K562 (cell line): ENCODE results near the gene GARRE1. TPM values are rescaled to one million over a fixed set of nuclear protein-coding genes. Genes with fewer than 3 reads are reported as not detected.

Experiments used
- ATAC-seq: fragments of 200-7000 bp; cut with Tn5 transposase; 3 replicates; pipeline ENCODE4 v1.9.1; 2020; ENCODE audit warnings: moderate library complexity
- BruUV-seq: library from RNA; stranded (reverse); fragments of 400-500 nt; replicated peaks from 2 replicates; lab custom pipeline; 2021; lab: Mats Ljungman, UMichigan
- CTCF ChIA-PET: fragments of 300-600 bp; formaldehyde crosslinking; extraction: SDS; loops from one replicate; lab custom pipeline; 2021; ENCODE audit warnings: low intra/inter-chr PET ratio; lab: Yijun Ruan, JAX
- POLR2A ChIA-PET: fragments of 300-600, 350-650 bp; sonication (Branson Sonifier 250); formaldehyde crosslinking; extraction: SDS; loops from one replicate; lab custom pipeline; 2021; ENCODE audit warnings: antibody characterized with exemption, inconsistent platforms; lab: Yijun Ruan, JAX
- DNase-seq, 4 experiments: peaks; one replicate each; pipeline versions ENCODE4 v3.0.0 to v3.0.0-alpha.2; 2011 to 2018; ENCODE audit warnings: low spot score in 3 of 4, mixed read lengths in 3 of 4; ENCODE audit errors: extremely low read depth in 1 of 4
- FAIRE-seq: peaks from 2 replicates; lab custom pipeline; 2011; peaks lifted over from hg19 to GRCh38; lab: Jason Lieb, UNC
- H2AFZ ChIP-seq: 2 replicates; pipeline ENCODE4 v1.6.0; 2011; ENCODE audit warnings: low read depth, low read length, control low read depth, inconsistent platforms
- H3K27ac ChIP-seq: fragments of 200-600 bp; 3 replicates; pipeline ENCODE4 v1.8.0; 2011; ENCODE audit warnings: low read depth, mild to moderate bottlenecking, control low read depth, inconsistent platforms, low read length, moderate library complexity, mixed read lengths; ENCODE audit errors: extremely low read depth
- H3K27me3 ChIP-seq, 2 experiments: fragments of 300-600 bp in 1 of 2; 2 replicates in 1 of 2; 3 replicates in 1 of 2; pipeline versions ENCODE4 v1.6.0 to v1.8.0; 2011; ENCODE audit warnings: inconsistent platforms in 2 of 2, low read length in 2 of 2, mild to moderate bottlenecking in 1 of 2, mixed read lengths in 1 of 2, moderate library complexity in 1 of 2; ENCODE audit not compliant: control insufficient read depth in 2 of 2, insufficient read depth in 2 of 2
- H3K36me3 ChIP-seq: fragments of 300-600 bp; 3 replicates; pipeline ENCODE4 v1.8.0; 2011; ENCODE audit warnings: mild to moderate bottlenecking, low read length, inconsistent platforms; ENCODE audit not compliant: control insufficient read depth, insufficient read depth
- H3K4me1 ChIP-seq, 2 experiments: fragments of 200-600 bp in 1 of 2; replicated peaks in 1 of 2; 2 replicates in 1 of 2; 3 replicates in 1 of 2; pipeline versions ENCODE4 v1.5.1 to v1.8.0; 2011; ENCODE audit warnings: inconsistent platforms in 2 of 2, low read length in 2 of 2, mild to moderate bottlenecking in 1 of 2, mixed read lengths in 1 of 2, moderate library complexity in 1 of 2; ENCODE audit not compliant: control insufficient read depth in 2 of 2, insufficient read depth in 2 of 2
- H3K4me2 ChIP-seq: 2 replicates; pipeline ENCODE4 v1.6.1; 2011; ENCODE audit warnings: low read length, control low read depth, inconsistent platforms, mixed read lengths; ENCODE audit not compliant: insufficient read depth
- H3K4me3 ChIP-seq: fragments of 200-600 bp; sonication (generic), shearing (Covaris generic); 2 replicates; pipeline ENCODE4 v1.5.1; 2016; ENCODE audit warnings: control low read depth, inconsistent platforms
- H3K79me2 ChIP-seq: fragments of 200-600 bp; 3 replicates; pipeline ENCODE4 v1.8.0; 2011; ENCODE audit warnings: low read length, inconsistent platforms; ENCODE audit not compliant: control insufficient read depth, insufficient read depth
- H3K9ac ChIP-seq, 2 experiments: 2 replicates each; pipeline versions ENCODE4 v1.6.0 to v1.6.1; 2011; ENCODE audit warnings: low read depth in 2 of 2, low read length in 2 of 2, control low read depth in 1 of 2, inconsistent platforms in 1 of 2, mild to moderate bottlenecking in 1 of 2, mixed read lengths in 1 of 2; ENCODE audit not compliant: insufficient read depth in 1 of 2
- H3K9me1 ChIP-seq: one replicate; pipeline ENCODE4 v1.6.0; 2011; ENCODE audit warnings: inconsistent platforms, mild to moderate bottlenecking, low read length, moderate library complexity; ENCODE audit not compliant: control insufficient read depth, insufficient read depth
- H3K9me3 ChIP-seq: replicated peaks from 2 replicates; pipeline ENCODE4 v1.5.1; 2011; ENCODE audit warnings: low read depth, low read length, inconsistent platforms; ENCODE audit not compliant: control insufficient read depth, insufficient read depth
- H4K20me1 ChIP-seq: replicated peaks from 2 replicates; pipeline ENCODE4 v1.6.1; 2011; ENCODE audit warnings: low read length, inconsistent platforms, mixed read lengths; ENCODE audit not compliant: control insufficient read depth, insufficient read depth
- BCLAF1 ChIP-seq, 2 experiments: fragments of 450-650 bp in 1 of 2; IDR thresholded peaks; 2 replicates each; pipeline ENCODE4 v1.6.1; 2011 to 2017; ENCODE audit warnings: low read depth in 2 of 2, antibody characterized with exemption in 1 of 2, borderline replicate concordance in 1 of 2, low read length in 1 of 2, mild to moderate bottlenecking in 1 of 2, mixed read lengths in 1 of 2; ENCODE audit not compliant: control insufficient read depth in 1 of 2
- E2F3 ChIP-seq: fragments of 250-450 bp; sonication (Bioruptor Pico); IDR thresholded peaks from 2 replicates; pipeline ENCODE4 v1.4.0; 2020; ENCODE audit warnings: mild to moderate bottlenecking
- E2F8 ChIP-seq: fragments of 450-650 bp; IDR thresholded peaks from 2 replicates; pipeline ENCODE4 v1.7.1; 2018; ENCODE audit warnings: mild to moderate bottlenecking, low read depth; ENCODE audit not compliant: partially characterized antibody
- FOXK2 ChIP-seq, 2 experiments: fragments of 450-650 bp; IDR thresholded peaks in 1 of 2; conservative IDR thresholded peaks in 1 of 2; 2 replicates each; pipeline ENCODE4 v1.6.1; 2016; ENCODE audit warnings: low read depth in 2 of 2, mild to moderate bottlenecking in 1 of 2
- GABPB1 ChIP-seq: sonication (generic); formaldehyde crosslinking; IDR thresholded peaks from 2 replicates; pipeline ENCODE4 v1.8.0; 2022; ENCODE audit warnings: mild to moderate bottlenecking, missing genetic modification reagents
- GABPB2 ChIP-seq: fragments of 250-450 bp; sonication (Bioruptor Pico); conservative IDR thresholded peaks from 2 replicates; pipeline ENCODE4 v1.5.1; 2021; ENCODE audit warnings: mild to moderate bottlenecking
- HLTF ChIP-seq: fragments of 450-650 bp; IDR thresholded peaks from 2 replicates; pipeline ENCODE4 v1.6.1; 2016
- LARP7 ChIP-seq: fragments of 450-650 bp; IDR thresholded peaks from 2 replicates; pipeline ENCODE4 v1.6.1; 2016
- POLR2A ChIP-seq: fragments of 450-650 bp; conservative IDR thresholded peaks from 2 replicates; pipeline ENCODE4 v1.6.1; 2016
- SMARCA5 ChIP-seq: fragments of 450-650 bp; IDR thresholded peaks from 2 replicates; pipeline ENCODE4 v1.6.1; 2016
- SMC3 ChIP-seq: conservative IDR thresholded peaks from 2 replicates; pipeline ENCODE4 v1.6.1; 2011; ENCODE audit warnings: low read depth, low read length, improper control_type of control experiment; ENCODE audit not compliant: insufficient read depth
- TAF7 ChIP-seq: fragments of 450-650 bp; IDR thresholded peaks from 2 replicates; pipeline ENCODE4 v1.6.1; 2016; ENCODE audit warnings: missing genetic modification characterization, missing compliant biosample characterization
- THAP7 ChIP-seq: fragments of 250-450 bp; sonication (Bioruptor Pico); IDR thresholded peaks from 2 replicates; pipeline ENCODE4 v1.5.0; 2021
- ZNF518B ChIP-seq: fragments of 250-450 bp; sonication (Bioruptor Pico); IDR thresholded peaks from 2 replicates; pipeline ENCODE4 v1.5.0; 2021; ENCODE audit warnings: mild to moderate bottlenecking, moderate library complexity
- WGBS: fragments of 100-300 bp; shearing (Covaris generic); methylation state at CpG from one replicate; pipeline ENCODE4 v1.1.6; 2016; ENCODE audit warnings: low coverage, mixed read lengths; ENCODE audit not compliant: insufficient coverage; ENCODE audit errors: missing lambda C conversion rate; 5-methylcytosine and 5-hydroxymethylcytosine counted together
- in situ Hi-C: fragments of 300-500 bp; cut with MboI; formaldehyde crosslinking; loops from 4 replicates; pipeline ENCODE4 v1.15.0; 2018; ENCODE audit warnings: inconsistent platforms, mixed read lengths
- intact Hi-C: fragments of 100-400 bp; cut with micrococcal nuclease; formaldehyde crosslinking; loops from 2 replicates; pipeline ENCODE4 v1.14.2; 2022
- polyA plus RNA-seq, 8 experiments: library from polyadenylated mRNA; depleted of rRNA in 4 of 8; stranded (reverse) in 5 of 8; unstranded in 3 of 8; fragments of >200 nt; fragmentation: Nextera tagmentation in 2 of 8; fragmentation: Illumina TruSeq in 1 of 8; extraction: Ambion mirVana in 2 of 8; extraction: Trizol in 1 of 8; gene quantifications; 2 replicates each; pipeline versions ENCODE4 v1.2.1 to v1.2.3, GENCODE V29; 2011 to 2014; ENCODE audit warnings: inconsistent platforms in 1 of 8, missing spikeins in 1 of 8
- total RNA-seq, 7 experiments: library from RNA; depleted of rRNA in 6 of 7; stranded (reverse); fragments of >200 nt in 6 of 7; fragmentation: Illumina TruSeq in 2 of 7; extraction: Trizol in 2 of 7; gene quantifications; 2 replicates each; pipeline versions ENCODE4 v1.2.1 to v1.2.3, GENCODE V29; 2011 to 2021; ENCODE audit warnings: low replicate concordance in 1 of 7

The GARRE1 gene
- total and polyA plus RNA-seq, 9 of the 15 experiments (the other 6 are each of a cell fraction or from before 2014, with no cell fraction given) = 1.6 to 12.8 (median 7.5) TPM

- intact Hi-C loops (no loop called here), in situ Hi-C loops (no loop called here)
- Histone ChIP-seq H3K4me3 (no peak overlapping the region), H3K9me1 (peaks cover 3% of the 10 kb centered on the region), H3K9me3 (no peaks in the 10 kb centered on the region), H3K36me3 (no peaks in the 10 kb centered on the region), H3K4me2 (no peak overlapping the region), H3K79me2 (peaks cover 19% of the 10 kb centered on the region; the same call in 2 of the 3 replicates), H2AFZ (no peak overlapping the region), H3K27me3 (no peaks in the 10 kb centered on the region; a peak in 1 of 5 replicates), H4K20me1 (peaks cover 25% of the 10 kb centered on the region), H3K9ac (no peak overlapping the region), H3K27ac (no peak overlapping the region), H3K4me1 (peaks cover 4 to 14% of the 10 kb centered on the region in 2 experiments; a peak in 4 of 5 replicates)
- DNase-seq (no peak), FAIRE-seq (no peak), ATAC-seq (no peak)
- BruUV-seq = no TSS peak
- ChIA-PET POLR2A (interaction anchor here (0.6 to 5.3 kb wide), 4 partner anchors 12 to 91 kb away, joined by 3 to 21 read pairs (median 5); no protein-coding TSS in a partner anchor), CTCF (no interaction called here)
- WGBS = 51% methylated on average over 4 of the region's 4 CpGs
- TF ChIP-seq ZNF518B (CRISPR knock-in tag) (no peak), FOXK2 (conservative IDR thresholded peaks at IDR 0.05 in 1 of 2, IDR thresholded peaks at IDR 0.05 in 1 of 2; ENCODE audit: low read depth in 2 of 2) (no peak), LARP7 (no peak), E2F3 (CRISPR knock-in tag) (no peak), TAF7 (tag) (no peak), BCLAF1 (IDR thresholded peaks at IDR 0.05; ENCODE audit: borderline replicate concordance in 1 of 2, control insufficient read depth in 1 of 2, low read depth in 2 of 2, low read length in 1 of 2) (no peak), HLTF (no peak), SMARCA5 (no peak), THAP7 (CRISPR knock-in tag) (no peak), POLR2A (no peak), SMC3 (no peak), E2F8 (no peak), GABPB1 (CRISPR knock-in tag) (no peak), GABPB2 (CRISPR knock-in tag) (no peak)
Observed at GRCh38 chr19:34273121-34273520, 18.8 kb downstream of the GARRE1 start.
